Measurements from ENCODE around the gene NEURL1. TPM values are rescaled to one million over a fixed set of nuclear protein-coding genes. Genes with fewer than 3 reads are reported as not detected.

Gene NEURL1
- total RNA-seq, 4 donors from 2014 or later = 0.39 to 0.63 (median 0.46) TPM

DNA sequence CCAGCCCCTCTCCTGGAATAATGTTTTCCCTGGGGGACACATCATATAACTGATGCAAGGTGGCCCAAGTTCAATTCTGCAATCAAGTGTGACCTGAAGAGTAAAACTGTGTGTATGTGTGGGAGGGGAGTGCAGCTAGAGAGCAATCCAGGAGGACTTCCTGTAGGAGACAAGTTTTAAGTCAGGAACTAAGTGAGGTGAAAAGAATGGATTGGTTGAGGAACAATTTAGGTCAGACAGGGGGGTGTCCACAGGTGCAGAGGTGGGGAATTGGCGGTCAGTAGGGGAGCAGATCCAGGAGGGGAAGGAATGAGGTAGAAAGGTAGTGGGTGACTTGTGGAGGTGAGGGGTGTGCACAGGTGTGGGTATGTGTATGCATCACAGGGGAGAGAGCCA is 82.6 kb downstream of the NEURL1 start:
- Histone ChIP-seq H3K4me3 (no peak overlapping the region), H3K27ac (replicated peaks in 1 of 4) (no peak overlapping the region), H3K9me3 (no peaks in the 10 kb centered on the region), H3K4me1 (no peaks in the 10 kb centered on the region), H3K36me3 (no peaks in the 10 kb centered on the region), H3K27me3 (peaks cover 0 to 12% (median 0%) of the 10 kb centered on the region in 4 donors)
- 96% methylated on average over 1 of the region's 1 CpG for WGBS
- no peak for DNase-seq (ENCODE audit: extremely low spot score)
- intact Hi-C loops (cut with DNase I) = no loop called here
- TF ChIP-seq EP300 (IDR thresholded peaks at IDR 0.05) = no peak
- TF ChIP-seq POLR2AphosphoS5 (IDR thresholded peaks at IDR 0.05) = no peak
- TF ChIP-seq, protein P1, sequence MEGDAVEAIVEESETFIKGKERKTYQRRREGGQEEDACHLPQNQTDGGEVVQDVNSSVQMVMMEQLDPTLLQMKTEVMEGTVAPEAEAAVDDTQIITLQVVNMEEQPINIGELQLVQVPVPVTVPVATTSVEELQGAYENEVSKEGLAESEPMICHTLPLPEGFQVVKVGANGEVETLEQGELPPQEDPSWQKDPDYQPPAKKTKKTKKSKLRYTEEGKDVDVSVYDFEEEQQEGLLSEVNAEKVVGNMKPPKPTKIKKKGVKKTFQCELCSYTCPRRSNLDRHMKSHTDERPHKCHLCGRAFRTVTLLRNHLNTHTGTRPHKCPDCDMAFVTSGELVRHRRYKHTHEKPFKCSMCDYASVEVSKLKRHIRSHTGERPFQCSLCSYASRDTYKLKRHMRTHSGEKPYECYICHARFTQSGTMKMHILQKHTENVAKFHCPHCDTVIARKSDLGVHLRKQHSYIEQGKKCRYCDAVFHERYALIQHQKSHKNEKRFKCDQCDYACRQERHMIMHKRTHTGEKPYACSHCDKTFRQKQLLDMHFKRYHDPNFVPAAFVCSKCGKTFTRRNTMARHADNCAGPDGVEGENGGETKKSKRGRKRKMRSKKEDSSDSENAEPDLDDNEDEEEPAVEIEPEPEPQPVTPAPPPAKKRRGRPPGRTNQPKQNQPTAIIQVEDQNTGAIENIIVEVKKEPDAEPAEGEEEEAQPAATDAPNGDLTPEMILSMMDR (IDR thresholded peaks at IDR 0.05) = no peak
- no peak for TF ChIP-seq POLR2A (IDR thresholded peaks at IDR 0.05; ENCODE audit: low read depth)

DNA sequence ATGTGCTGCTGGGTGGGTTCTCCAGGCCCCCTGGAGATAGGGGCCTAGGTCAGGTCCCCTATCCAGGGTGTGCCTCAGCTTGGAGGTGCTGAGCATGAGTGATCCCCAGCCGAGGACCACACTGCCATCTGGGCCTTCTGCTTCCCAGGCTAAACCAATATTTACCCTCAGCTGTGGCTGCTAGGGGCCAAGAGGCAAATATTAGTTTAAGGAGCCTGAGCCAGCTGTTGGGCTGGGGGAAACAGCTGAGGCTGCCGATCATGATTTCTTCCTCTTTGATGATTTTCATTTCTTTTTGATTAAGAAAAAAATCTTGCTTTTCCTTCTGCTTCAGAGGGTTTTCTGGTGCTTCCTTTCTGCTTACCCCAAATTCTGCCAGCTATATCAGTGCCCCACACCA is 83.4 kb downstream of the NEURL1 start:
- intact Hi-C loops (cut with DNase I) = no loop called here
- DNase-seq (ENCODE audit: extremely low spot score) = no peak
- peaks cover 0 to 14% (median 0%) of the 10 kb centered on the region in 4 donors for H3K27me3 ChIP-seq
- 67% methylated on average over 1 of the region's 2 CpGs for WGBS
- no peak overlapping the region for H3K4me3 ChIP-seq
- H3K27ac ChIP-seq (replicated peaks in 1 of 4) = no peak overlapping the region
- no peaks in the 10 kb centered on the region for H3K4me1 ChIP-seq
- H3K36me3 ChIP-seq = no peaks in the 10 kb centered on the region
- H3K9me3 ChIP-seq = no peaks in the 10 kb centered on the region
- TF ChIP-seq EP300 (IDR thresholded peaks at IDR 0.05) (no peak), POLR2A (IDR thresholded peaks at IDR 0.05; ENCODE audit: low read depth) (no peak), POLR2AphosphoS5 (IDR thresholded peaks at IDR 0.05) (no peak)
- TF ChIP-seq, protein P1 (IDR thresholded peaks at IDR 0.05) = no peak

DNA sequence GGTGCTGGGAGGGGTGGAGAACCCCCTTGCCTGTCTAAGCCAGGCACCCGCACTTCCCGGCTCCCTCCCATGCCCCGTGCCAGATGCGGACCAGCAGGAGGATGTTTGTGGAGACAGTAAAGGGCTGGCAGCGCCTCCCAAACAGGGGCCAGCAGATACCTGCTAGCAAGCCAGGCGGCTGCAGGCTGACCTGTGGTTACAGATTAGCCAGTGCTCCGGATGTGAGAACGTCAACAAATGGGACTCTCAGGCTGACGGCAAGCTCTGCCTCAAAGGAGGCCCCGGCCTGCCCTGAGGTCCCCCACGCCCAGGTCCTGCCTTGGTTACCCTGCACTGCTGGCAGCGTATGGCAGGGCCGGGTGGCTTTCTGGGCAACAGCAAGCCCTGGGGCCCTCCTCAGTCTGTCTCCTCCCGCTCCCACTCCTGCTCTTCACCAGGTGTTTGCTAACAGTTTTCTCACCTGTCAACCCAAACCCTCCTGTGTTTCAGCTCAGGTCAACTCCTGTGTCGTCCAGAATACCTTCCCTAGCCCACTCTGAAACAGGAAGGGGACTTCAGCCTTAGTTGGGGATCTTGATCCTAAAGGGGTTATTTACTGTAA is 85.4 kb downstream of the NEURL1 start:
- DNase-seq (ENCODE audit: extremely low spot score) = no peak
- peaks cover 0 to under 1% (median under 1%) of the 10 kb centered on the region in 4 donors for H3K4me1 ChIP-seq
- TF ChIP-seq EP300 (IDR thresholded peaks at IDR 0.05) = no peak
- TF ChIP-seq POLR2AphosphoS5 (IDR thresholded peaks at IDR 0.05) = no peak
- TF ChIP-seq, protein P1 (IDR thresholded peaks at IDR 0.05) = no peak
- TF ChIP-seq POLR2A (IDR thresholded peaks at IDR 0.05; ENCODE audit: low read depth) = no peak
- no peak overlapping the region for H3K4me3 ChIP-seq
- no peaks in the 10 kb centered on the region for H3K36me3 ChIP-seq
- H3K27ac ChIP-seq (replicated peaks in 1 of 4) = no peak overlapping the region
- intact Hi-C loops (cut with DNase I) = no loop called here
- no peaks in the 10 kb centered on the region for H3K9me3 ChIP-seq
- 82% methylated on average over 7 of the region's 15 CpGs for WGBS
- H3K27me3 ChIP-seq = peaks cover 0 to 21% (median 0%) of the 10 kb centered on the region in 4 donors

DNA sequence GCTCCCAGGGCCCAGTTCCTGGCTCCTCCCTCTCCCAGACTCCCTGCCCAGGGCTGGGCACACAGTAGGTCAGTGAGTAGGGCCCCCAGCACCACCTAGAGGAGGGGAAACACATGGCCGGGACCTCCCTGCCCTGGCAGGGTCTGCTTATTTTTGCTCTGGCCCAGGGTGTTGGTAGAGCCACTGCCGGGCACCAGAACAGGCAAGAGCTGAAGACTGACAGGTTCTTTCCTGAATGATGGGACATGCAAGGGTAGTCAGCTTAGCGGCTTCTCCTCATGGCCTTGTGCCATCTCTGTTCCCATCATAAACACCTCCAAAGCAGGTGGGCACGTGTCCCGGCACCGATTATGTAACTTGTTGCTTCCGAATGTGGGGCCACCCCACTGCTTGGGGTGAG is 86.5 kb downstream of the NEURL1 start:
- 83% methylated on average over 6 of the region's 7 CpGs for WGBS
- intact Hi-C loops (cut with DNase I) = no loop called here

More for the DNA sequence above, 86.5 kb downstream of the NEURL1 start:
- no peak overlapping the region for H3K4me3 ChIP-seq
- no peaks in the 10 kb centered on the region for H3K36me3 ChIP-seq
- TF ChIP-seq, protein P1 (IDR thresholded peaks at IDR 0.05) = no peak
- no peak for TF ChIP-seq POLR2AphosphoS5 (IDR thresholded peaks at IDR 0.05)
- no peak for TF ChIP-seq POLR2A (IDR thresholded peaks at IDR 0.05; ENCODE audit: low read depth)
- TF ChIP-seq EP300 (IDR thresholded peaks at IDR 0.05) = no peak
- H3K27me3 ChIP-seq = peaks cover 0 to 32% (median 0%) of the 10 kb centered on the region in 4 donors
- H3K27ac ChIP-seq (replicated peaks in 1 of 4) = no peak overlapping the region
- DNase-seq (ENCODE audit: extremely low spot score) = no peak
- H3K9me3 ChIP-seq = no peaks in the 10 kb centered on the region
- peaks cover 0 to 12% (median 9%) of the 10 kb centered on the region in 4 donors for H3K4me1 ChIP-seq

Measured in esophagus muscularis mucosa (tissue), 4 donors.